ENCODE data around the gene EXOSC5. TPM values are rescaled to one million over a fixed set of nuclear protein-coding genes. Genes with fewer than 3 reads are reported as not detected.

EXOSC5 gene
- total and polyA plus RNA-seq, 10 of the 15 experiments (the other 5 are each of a cell fraction or from before 2014, with no cell fraction given), result 15.8 to 123 (median 52.7) TPM

DNA sequence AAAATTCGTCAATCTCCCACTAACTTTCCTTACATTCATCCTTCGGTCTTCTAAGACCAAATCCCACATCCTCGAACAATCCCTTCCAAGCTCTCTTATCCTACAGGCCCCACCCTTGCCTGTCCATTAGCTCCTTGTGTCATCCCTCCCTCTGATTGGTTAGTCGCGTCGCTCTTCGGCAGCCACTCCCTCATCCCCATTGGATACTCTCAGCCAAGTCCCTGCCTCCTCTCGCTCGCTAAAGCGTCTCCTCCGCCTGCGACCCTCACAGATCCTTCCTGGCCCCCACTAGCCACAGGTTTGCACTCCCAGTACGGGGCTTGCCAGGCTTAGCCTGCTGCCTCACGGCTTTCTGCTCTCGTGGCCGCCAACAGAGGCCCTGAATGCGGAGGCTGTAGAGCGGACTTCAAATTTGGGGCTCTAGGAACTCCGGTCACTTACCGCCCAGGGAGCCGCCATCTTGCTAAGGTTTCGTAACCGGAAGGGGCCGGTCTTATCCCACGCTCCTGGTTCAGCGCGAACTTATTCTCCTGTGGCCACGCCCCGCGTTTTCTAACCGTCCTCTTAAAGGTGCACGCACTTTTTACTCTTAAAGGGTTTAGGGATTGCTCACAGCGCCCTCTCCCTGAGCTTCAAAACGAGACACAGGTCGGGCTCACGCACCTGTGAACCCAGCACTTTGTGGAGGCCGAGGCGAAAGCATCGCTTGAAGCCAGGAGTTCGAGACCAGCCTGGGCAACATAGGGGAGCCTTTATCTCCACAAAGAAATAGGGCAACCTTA, 42.5 kb upstream of the EXOSC5 start, which contains the start of gene DMAC2 (continued):
- no peak for TF ChIP-seq NRF1 (conservative IDR thresholded peaks at IDR 0.05; ENCODE audit: low read depth, low read length)
- no peak for TF ChIP-seq TCF3 (IDR thresholded peaks at IDR 0.05; ENCODE audit: borderline replicate concordance, insufficient read depth, low read depth, low read length)
- TF ChIP-seq NR2C1 (IDR thresholded peaks at IDR 0.05), result no peak
- TF ChIP-seq POLR2AphosphoS5 (IDR thresholded peaks at IDR 0.05; ENCODE audit: low read length), result peak; percentile 89
- TF ChIP-seq GATAD2B (conservative IDR thresholded peaks at IDR 0.05; ENCODE audit: low read depth), result no peak; the same call in 1 of the 2 replicates
- TF ChIP-seq ATF7 (IDR thresholded peaks at IDR 0.05; ENCODE audit: low read depth), result peak; percentile 52; the same call in 1 of the 2 replicates
- no peak for TF ChIP-seq MEF2B (IDR thresholded peaks at IDR 0.05; ENCODE audit: partially characterized antibody, poor library complexity, severe bottlenecking)
- peak; percentile 30; the same call in 1 of the 2 replicates for TF ChIP-seq MTA3 (IDR thresholded peaks at IDR 0.05; ENCODE audit: borderline replicate concordance, low read length)
- TF ChIP-seq, protein P1, sequence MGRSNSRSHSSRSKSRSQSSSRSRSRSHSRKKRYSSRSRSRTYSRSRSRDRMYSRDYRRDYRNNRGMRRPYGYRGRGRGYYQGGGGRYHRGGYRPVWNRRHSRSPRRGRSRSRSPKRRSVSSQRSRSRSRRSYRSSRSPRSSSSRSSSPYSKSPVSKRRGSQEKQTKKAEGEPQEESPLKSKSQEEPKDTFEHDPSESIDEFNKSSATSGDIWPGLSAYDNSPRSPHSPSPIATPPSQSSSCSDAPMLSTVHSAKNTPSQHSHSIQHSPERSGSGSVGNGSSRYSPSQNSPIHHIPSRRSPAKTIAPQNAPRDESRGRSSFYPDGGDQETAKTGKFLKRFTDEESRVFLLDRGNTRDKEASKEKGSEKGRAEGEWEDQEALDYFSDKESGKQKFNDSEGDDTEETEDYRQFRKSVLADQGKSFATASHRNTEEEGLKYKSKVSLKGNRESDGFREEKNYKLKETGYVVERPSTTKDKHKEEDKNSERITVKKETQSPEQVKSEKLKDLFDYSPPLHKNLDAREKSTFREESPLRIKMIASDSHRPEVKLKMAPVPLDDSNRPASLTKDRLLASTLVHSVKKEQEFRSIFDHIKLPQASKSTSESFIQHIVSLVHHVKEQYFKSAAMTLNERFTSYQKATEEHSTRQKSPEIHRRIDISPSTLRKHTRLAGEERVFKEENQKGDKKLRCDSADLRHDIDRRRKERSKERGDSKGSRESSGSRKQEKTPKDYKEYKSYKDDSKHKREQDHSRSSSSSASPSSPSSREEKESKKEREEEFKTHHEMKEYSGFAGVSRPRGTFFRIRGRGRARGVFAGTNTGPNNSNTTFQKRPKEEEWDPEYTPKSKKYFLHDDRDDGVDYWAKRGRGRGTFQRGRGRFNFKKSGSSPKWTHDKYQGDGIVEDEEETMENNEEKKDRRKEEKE (IDR thresholded peaks at IDR 0.05), result no peak
- peak; percentile 54; the same call in 1 of the 3 replicates for TF ChIP-seq POU2F2 (IDR thresholded peaks at IDR 0.05; ENCODE audit: borderline replicate concordance, low read depth, low read length)
- TF ChIP-seq HDAC2 (IDR thresholded peaks at IDR 0.05), result no peak
- TF ChIP-seq EZH2 (IDR thresholded peaks at IDR 0.05; ENCODE audit: borderline replicate concordance, control insufficient read depth, low read depth, low read length), result no peak
- TF ChIP-seq ZNF207 (IDR thresholded peaks at IDR 0.05; ENCODE audit: borderline replicate concordance), result peak; percentile 22; the same call in 1 of the 2 replicates
- peak; percentile 86 for TF ChIP-seq GABPA (IDR thresholded peaks at IDR 0.05; ENCODE audit: low read depth)
- peak; percentile 89 for TF ChIP-seq POLR2A (IDR thresholded peaks at IDR 0.05; ENCODE audit: low read depth, low read length)
- TF ChIP-seq RB1 (IDR thresholded peaks at IDR 0.05; ENCODE audit: borderline replicate concordance), result peak; percentile 90; the same call in 1 of the 2 replicates
- TF ChIP-seq SUZ12 (IDR thresholded peaks at IDR 0.05; ENCODE audit: unreplicated experiment), result no peak
- peak; percentile 29 for TF ChIP-seq SIX5 (IDR thresholded peaks at IDR 0.05; ENCODE audit: low read depth, low read length, severe bottlenecking)
- TF ChIP-seq WRNIP1 (IDR thresholded peaks at IDR 0.05; ENCODE audit: borderline replicate concordance, low read depth, low read length), result no peak
- TF ChIP-seq EGR1 (IDR thresholded peaks at IDR 0.05; ENCODE audit: borderline replicate concordance in 1 of 2, low read depth in 2 of 2, low read length in 2 of 2), result peak in 1 of 2 experiments; percentile 24; a peak in 1 of 3 replicates
- peak; percentile 51; the same call in 1 of the 2 replicates for TF ChIP-seq FOXM1 (IDR thresholded peaks at IDR 0.05; ENCODE audit: low read depth, low read length)
- TF ChIP-seq SREBF2 (IDR thresholded peaks at IDR 0.05; ENCODE audit: low read length), result no peak
- TF ChIP-seq, protein P2, sequence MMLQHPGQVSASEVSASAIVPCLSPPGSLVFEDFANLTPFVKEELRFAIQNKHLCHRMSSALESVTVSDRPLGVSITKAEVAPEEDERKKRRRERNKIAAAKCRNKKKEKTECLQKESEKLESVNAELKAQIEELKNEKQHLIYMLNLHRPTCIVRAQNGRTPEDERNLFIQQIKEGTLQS (IDR thresholded peaks at IDR 0.05; ENCODE audit: borderline replicate concordance, extremely low read depth, low read depth, low read length), result no peak
- TF ChIP-seq, protein P3, sequence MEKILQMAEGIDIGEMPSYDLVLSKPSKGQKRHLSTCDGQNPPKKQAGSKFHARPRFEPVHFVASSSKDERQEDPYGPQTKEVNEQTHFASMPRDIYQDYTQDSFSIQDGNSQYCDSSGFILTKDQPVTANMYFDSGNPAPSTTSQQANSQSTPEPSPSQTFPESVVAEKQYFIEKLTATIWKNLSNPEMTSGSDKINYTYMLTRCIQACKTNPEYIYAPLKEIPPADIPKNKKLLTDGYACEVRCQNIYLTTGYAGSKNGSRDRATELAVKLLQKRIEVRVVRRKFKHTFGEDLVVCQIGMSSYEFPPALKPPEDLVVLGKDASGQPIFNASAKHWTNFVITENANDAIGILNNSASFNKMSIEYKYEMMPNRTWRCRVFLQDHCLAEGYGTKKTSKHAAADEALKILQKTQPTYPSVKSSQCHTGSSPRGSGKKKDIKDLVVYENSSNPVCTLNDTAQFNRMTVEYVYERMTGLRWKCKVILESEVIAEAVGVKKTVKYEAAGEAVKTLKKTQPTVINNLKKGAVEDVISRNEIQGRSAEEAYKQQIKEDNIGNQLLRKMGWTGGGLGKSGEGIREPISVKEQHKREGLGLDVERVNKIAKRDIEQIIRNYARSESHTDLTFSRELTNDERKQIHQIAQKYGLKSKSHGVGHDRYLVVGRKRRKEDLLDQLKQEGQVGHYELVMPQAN (conservative IDR thresholded peaks at IDR 0.05), result peak; percentile 69; the same call in 1 of the 2 replicates
- TF ChIP-seq ZNF622 (IDR thresholded peaks at IDR 0.05), result no peak
- no peak for TF ChIP-seq SMAD1 (IDR thresholded peaks at IDR 0.05; ENCODE audit: low read depth, partially characterized antibody)

All from GM12878 (cell line).